ENCODE measurements around the gene NIPAL4.

The NIPAL4 gene

DNA sequence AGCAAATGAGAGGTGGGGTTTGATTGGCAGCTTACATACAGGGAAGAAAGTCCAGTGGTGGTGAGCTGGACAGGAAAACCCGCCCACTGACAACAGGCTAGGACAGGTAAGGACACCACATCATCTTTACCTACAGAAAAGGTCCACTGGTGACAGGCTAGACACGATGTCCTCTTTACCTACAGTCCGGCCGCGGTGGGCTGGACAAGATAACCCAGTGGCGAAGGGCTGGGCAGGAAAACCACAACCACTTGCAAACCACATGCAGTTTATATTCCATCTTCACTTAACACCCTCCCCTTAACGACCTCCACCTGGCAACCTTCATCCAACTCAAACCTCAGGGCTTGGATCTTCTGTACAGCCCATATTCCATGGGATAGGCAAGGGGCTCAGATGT lies 5.0 kb upstream of the NIPAL4 start:
- H3K4me3 ChIP-seq (ENCODE audit: low read depth, low read length) = no peak overlapping the region
- TF ChIP-seq, protein P1, sequence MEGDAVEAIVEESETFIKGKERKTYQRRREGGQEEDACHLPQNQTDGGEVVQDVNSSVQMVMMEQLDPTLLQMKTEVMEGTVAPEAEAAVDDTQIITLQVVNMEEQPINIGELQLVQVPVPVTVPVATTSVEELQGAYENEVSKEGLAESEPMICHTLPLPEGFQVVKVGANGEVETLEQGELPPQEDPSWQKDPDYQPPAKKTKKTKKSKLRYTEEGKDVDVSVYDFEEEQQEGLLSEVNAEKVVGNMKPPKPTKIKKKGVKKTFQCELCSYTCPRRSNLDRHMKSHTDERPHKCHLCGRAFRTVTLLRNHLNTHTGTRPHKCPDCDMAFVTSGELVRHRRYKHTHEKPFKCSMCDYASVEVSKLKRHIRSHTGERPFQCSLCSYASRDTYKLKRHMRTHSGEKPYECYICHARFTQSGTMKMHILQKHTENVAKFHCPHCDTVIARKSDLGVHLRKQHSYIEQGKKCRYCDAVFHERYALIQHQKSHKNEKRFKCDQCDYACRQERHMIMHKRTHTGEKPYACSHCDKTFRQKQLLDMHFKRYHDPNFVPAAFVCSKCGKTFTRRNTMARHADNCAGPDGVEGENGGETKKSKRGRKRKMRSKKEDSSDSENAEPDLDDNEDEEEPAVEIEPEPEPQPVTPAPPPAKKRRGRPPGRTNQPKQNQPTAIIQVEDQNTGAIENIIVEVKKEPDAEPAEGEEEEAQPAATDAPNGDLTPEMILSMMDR (IDR thresholded peaks at IDR 0.05; ENCODE audit: low read depth, low read length) = no peak

DNA sequence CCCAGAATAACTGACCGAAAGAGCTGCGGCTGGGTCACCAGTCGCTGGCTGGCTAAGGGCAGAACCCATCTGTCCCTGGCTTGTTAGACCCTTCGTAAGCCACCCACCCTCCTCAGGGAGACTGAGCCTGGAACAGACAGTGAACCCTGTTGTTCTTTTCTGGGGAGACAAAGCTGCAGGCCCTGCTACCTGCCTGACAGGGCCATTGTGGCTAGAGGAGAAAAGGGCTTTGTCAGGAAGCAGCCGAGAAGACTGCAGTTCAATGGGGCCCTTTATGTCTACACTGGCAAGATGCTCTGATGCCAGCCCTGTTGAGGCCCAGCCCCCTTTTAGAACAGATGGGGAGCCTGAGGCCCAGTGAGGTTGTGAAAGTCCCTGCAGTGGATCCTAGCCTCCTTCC lies 3.7 kb upstream of the NIPAL4 start:
- no peak overlapping the region for H3K4me3 ChIP-seq (ENCODE audit: low read depth, low read length)
- TF ChIP-seq, protein P1 (IDR thresholded peaks at IDR 0.05; ENCODE audit: low read depth, low read length) = no peak

DNA sequence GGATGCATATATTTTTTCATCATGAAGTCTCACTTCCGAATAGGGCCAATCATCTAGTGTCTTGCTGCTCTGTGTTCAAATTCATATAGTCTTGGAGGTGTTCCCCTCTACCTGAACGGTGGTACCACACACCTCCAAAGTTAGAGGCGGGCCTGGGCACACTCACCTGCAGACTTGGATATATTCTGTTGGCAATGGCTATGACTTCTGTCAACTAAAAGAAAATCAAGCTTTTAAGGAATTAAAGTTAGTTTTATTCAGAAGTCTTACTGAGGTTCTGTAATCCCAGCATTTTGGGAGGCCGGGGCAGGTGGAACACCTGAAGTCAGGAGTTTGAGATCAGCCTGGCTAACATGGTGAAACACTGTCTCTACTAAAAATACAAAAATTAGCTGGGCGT lies 2.6 kb upstream of the NIPAL4 start:
- TF ChIP-seq, protein P1 (IDR thresholded peaks at IDR 0.05; ENCODE audit: low read depth, low read length) = no peak
- no peak overlapping the region for H3K4me3 ChIP-seq (ENCODE audit: low read depth, low read length)

DNA sequence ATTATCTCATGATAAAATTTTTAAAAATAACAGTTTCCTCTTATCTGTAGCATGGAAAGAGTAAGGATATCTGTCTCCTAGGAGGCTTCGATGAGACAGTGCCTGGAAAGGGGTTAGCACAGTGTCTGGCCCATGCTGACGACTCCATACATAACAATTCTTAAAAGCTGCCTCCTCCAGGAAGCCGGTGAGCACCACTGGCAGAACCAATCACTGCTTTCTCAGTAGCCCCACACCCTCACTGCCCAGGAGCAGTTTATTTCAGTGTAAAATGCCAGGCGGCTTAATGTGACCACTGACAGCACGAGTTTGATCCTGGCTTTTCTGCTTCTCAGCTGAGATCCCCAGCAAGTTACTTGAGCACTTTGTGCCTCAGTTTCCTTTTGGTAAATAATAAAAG lies 1.2 kb upstream of the NIPAL4 start:
- TF ChIP-seq, protein P1 (IDR thresholded peaks at IDR 0.05; ENCODE audit: low read depth, low read length) = no peak
- no peak overlapping the region for H3K4me3 ChIP-seq (ENCODE audit: low read depth, low read length)

DNA sequence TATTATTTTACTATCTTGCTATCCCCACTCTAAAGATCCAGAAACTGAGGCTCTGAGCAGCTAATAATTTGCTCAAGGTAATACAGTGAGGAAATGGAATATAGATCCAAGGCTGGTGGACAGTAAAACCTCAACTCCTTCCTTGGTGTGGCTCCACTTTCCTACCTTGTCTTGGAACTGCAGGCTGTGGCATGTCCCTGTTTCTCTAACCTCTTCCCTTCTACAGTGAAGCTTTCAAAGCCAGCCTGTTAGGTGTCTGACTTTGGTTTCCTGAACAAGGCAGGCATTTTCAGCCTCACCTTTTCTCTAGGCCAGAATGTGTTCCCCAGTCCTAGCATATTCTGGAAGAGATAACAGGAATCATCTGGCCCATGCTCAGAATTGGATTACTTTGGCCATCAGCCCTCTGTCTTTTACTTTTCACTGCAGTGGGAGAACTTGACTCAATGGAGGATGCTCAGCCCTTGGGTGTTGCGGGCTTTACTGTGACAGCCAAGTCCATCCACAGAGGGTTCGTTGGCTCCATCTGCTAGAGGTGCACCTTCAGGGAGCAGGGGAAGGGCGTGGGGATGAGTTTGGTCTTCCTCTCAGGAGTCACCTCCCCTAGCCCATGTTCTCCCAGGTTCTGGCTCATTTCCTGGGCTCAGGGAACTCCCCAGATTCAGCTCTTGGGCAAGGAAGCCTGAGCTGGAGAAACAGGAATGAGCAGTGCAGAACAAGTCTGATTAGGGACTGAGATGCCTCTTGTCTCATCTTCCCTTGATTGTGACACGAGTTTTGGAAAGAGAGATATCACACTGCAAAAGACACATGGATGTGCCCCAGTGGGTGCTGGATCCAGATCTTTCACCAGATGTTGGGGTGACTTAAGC lies 1.1 kb downstream of the NIPAL4 start:
- no peak overlapping the region for H3K4me3 ChIP-seq (ENCODE audit: low read depth, low read length)
- TF ChIP-seq, protein P1 (IDR thresholded peaks at IDR 0.05; ENCODE audit: low read depth, low read length) = no peak

DNA sequence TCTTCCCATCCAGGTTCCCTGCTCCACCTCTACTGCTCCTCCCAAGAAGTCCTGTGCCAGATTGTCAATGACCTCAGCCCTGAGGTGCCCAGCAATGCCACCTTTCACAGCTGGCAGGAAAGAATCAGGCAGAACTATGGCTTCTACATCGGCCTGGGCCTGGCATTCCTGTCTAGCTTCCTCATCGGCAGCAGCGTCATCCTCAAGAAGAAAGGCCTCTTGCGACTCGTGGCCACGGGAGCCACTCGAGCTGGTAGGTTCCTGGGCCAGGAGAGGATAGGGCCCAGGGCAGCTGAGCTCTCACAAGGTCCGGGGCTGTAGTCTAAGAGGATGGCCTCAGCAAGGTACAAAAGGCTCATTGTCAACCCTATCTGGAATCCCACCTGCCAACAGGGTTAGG lies 3.1 kb downstream of the NIPAL4 start:
- TF ChIP-seq, protein P1 (IDR thresholded peaks at IDR 0.05; ENCODE audit: low read depth, low read length) = no peak
- H3K4me3 ChIP-seq (ENCODE audit: low read depth, low read length) = no peak overlapping the region
